Stimulated activated naive CD4-positive, alpha-beta T cell (primary cell): ENCODE results near the gene SLC25A14.
"Not testable (repeated sequence)": the region's sequence is repeated elsewhere in the genome, so short reads cannot be mapped to it uniquely, and the experiment has no call there.

ENCODE experiments used
- DNase-seq, 6 experiments: peaks; one replicate each; lab custom pipeline; 2025; lab: John Stamatoyannopoulos, UW

The SLC25A14 gene

GRCh38 chrX:130339408-130340222 is at the start of gene SLC25A14:
SLC25A14 (plus strand) TSS chrX:130339919; CDS start chrX:130340279, 360 bp downstream.
- DNase-seq, result peak; percentile 58 to 78 (median 65)

GRCh38 chrX:130295519-130296296 is 44.0 kb upstream of the SLC25A14 start:
- no peak for DNase-seq

- DNase-seq, result no peak
Observed at GRCh38 chrX:130296297-130296678, 43.4 kb upstream of the SLC25A14 start.

GRCh38 chrX:130296743-130297142 is 43.0 kb upstream of the SLC25A14 start:
- no peak for DNase-seq

- no peak for DNase-seq
Observed at GRCh38 chrX:130299279-130300009, 40.3 kb upstream of the SLC25A14 start.

GRCh38 chrX:130300010-130300282 is 39.8 kb upstream of the SLC25A14 start:
- DNase-seq, result no peak

- no peak for DNase-seq
Observed at GRCh38 chrX:130301405-130301804, 38.3 kb upstream of the SLC25A14 start.

- DNase-seq, result no peak
Observed at GRCh38 chrX:130301977-130302376, 37.7 kb upstream of the SLC25A14 start.

- no peak for DNase-seq
Observed at GRCh38 chrX:130304587-130305368, 34.9 kb upstream of the SLC25A14 start.

- not testable (repeated sequence) for DNase-seq
Observed at GRCh38 chrX:130319886-130320285, 19.8 kb upstream of the SLC25A14 start.

GRCh38 chrX:130321550-130321949 is 18.2 kb upstream of the SLC25A14 start:
- DNase-seq, result no peak

- no peak for DNase-seq
Observed at GRCh38 chrX:130330146-130330545, 9.6 kb upstream of the SLC25A14 start.

- DNase-seq, result peak in 5 of 6 experiments; percentile 1 to 13 (median 3)
Observed at GRCh38 chrX:130330706-130331105, 9.0 kb upstream of the SLC25A14 start.

GRCh38 chrX:130336531-130336930 is 3.2 kb upstream of the SLC25A14 start:
- DNase-seq, result no peak

- not testable (repeated sequence) for DNase-seq
Observed at GRCh38 chrX:130338869-130339268, 850 bp upstream of the SLC25A14 start.

- no peak for DNase-seq
Observed at GRCh38 chrX:130340271-130340670, 552 bp downstream of the SLC25A14 start.

- DNase-seq, result no peak
Observed at GRCh38 chrX:130343411-130343810, 3.7 kb downstream of the SLC25A14 start.

GRCh38 chrX:130347321-130347720 is 7.6 kb downstream of the SLC25A14 start:
- no peak for DNase-seq

- no peak for DNase-seq
Observed at GRCh38 chrX:130351567-130351966, 11.8 kb downstream of the SLC25A14 start.

GRCh38 chrX:130352050-130352449 is 12.3 kb downstream of the SLC25A14 start:
- not testable (repeated sequence) for DNase-seq

- no peak for DNase-seq
Observed at GRCh38 chrX:130376077-130376476, 36.4 kb downstream of the SLC25A14 start.
